ENCODE results near the gene NMNAT2. TPM values are rescaled to one million over a fixed set of nuclear protein-coding genes. Genes with fewer than 3 reads are reported as not detected.

Gene NMNAT2
- total RNA-seq, 2 donors from 2014 or later = 1.0 to 1.3 TPM

DNA sequence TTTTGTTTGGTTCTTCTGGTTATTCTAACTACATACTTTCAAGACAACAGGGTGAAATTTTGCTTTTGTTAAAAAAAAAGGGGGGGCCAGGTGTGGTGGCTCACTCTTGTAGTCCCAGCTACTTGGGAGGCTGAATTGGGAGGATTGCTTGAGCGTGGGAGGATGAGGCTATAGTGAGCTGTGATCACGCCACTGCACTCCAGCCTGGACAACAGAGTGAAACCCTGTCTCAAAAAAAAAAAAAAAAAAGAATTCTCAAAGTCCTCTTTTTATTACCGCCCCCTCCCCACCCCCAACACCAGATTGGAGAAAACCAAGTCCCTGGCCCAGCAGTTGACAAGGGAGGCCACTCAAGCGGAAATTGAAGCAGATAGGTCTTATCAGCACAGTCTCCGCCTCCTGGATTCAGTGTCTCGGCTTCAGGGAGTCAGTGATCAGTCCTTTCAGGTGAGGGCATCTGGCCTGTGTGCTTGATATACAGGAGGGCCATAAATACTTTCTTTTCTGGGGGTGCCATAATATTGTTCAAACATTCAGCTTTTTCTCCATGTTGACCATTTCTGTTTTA is 181.9 kb downstream of the NMNAT2 start:
- H3K4me3 ChIP-seq = no peak overlapping the region
- 78 to 87% methylated on average over 6 of the region's 6 CpGs for WGBS, 2 donors
- ATAC-seq = no peak
- no peak for DNase-seq
- no peaks in the 10 kb centered on the region for H3K27me3 ChIP-seq
- TF ChIP-seq, protein P1, sequence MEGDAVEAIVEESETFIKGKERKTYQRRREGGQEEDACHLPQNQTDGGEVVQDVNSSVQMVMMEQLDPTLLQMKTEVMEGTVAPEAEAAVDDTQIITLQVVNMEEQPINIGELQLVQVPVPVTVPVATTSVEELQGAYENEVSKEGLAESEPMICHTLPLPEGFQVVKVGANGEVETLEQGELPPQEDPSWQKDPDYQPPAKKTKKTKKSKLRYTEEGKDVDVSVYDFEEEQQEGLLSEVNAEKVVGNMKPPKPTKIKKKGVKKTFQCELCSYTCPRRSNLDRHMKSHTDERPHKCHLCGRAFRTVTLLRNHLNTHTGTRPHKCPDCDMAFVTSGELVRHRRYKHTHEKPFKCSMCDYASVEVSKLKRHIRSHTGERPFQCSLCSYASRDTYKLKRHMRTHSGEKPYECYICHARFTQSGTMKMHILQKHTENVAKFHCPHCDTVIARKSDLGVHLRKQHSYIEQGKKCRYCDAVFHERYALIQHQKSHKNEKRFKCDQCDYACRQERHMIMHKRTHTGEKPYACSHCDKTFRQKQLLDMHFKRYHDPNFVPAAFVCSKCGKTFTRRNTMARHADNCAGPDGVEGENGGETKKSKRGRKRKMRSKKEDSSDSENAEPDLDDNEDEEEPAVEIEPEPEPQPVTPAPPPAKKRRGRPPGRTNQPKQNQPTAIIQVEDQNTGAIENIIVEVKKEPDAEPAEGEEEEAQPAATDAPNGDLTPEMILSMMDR (IDR thresholded peaks at IDR 0.05) = no peak
- no peak for TF ChIP-seq POLR2A (IDR thresholded peaks at IDR 0.05)
- H3K36me3 ChIP-seq (replicated peaks in 1 of 2; ENCODE audit: insufficient read depth in 1 of 2, low read depth in 2 of 2) = no peaks in the 10 kb centered on the region
- no peaks in the 10 kb centered on the region for H3K4me1 ChIP-seq
- intact Hi-C loops (cut with DNase I) = loop anchor here (10.0 kb wide), 1 partner anchor 281 kb away; the partner anchor contains the start of gene SHCBP1L
- no peak overlapping the region for H3K27ac ChIP-seq
- no peaks in the 10 kb centered on the region for H3K9me3 ChIP-seq

DNA sequence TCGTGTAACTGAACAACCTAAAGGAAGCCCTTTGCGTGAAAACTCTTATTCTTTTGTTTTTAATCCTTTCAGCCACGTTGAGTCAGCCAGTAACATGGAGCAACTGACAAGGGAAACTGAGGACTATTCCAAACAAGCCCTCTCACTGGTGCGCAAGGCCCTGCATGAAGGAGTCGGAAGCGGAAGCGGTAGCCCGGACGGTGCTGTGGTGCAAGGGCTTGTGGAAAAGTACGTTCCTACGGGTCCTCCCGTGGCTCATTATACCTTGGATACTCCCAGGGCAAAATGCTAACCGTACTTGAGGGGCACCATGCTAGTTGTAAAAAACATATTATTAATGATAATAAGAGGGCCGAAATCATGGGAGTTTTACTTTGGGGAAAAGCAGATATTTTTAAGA is 182.7 kb downstream of the NMNAT2 start:
- TF ChIP-seq, protein P1 (IDR thresholded peaks at IDR 0.05) = no peak
- no peak for TF ChIP-seq POLR2A (IDR thresholded peaks at IDR 0.05)
- intact Hi-C loops (cut with DNase I) = loop anchor here (10.0 kb wide), 1 partner anchor 281 kb away; the partner anchor contains the start of gene SHCBP1L
- DNase-seq (no peak), ATAC-seq (no peak)
- WGBS, 2 donors = 79% methylated on average over 14 of the region's 14 CpGs
- Histone ChIP-seq H3K27ac (peak overlapping the region in 2 of 4 donors; percentile 19 to 61), H3K36me3 (replicated peaks in 1 of 2; ENCODE audit: insufficient read depth in 1 of 2, low read depth in 2 of 2) (no peaks in the 10 kb centered on the region), H3K4me3 (no peak overlapping the region), H3K9me3 (no peaks in the 10 kb centered on the region), H3K27me3 (no peaks in the 10 kb centered on the region), H3K4me1 (no peaks in the 10 kb centered on the region)

DNA sequence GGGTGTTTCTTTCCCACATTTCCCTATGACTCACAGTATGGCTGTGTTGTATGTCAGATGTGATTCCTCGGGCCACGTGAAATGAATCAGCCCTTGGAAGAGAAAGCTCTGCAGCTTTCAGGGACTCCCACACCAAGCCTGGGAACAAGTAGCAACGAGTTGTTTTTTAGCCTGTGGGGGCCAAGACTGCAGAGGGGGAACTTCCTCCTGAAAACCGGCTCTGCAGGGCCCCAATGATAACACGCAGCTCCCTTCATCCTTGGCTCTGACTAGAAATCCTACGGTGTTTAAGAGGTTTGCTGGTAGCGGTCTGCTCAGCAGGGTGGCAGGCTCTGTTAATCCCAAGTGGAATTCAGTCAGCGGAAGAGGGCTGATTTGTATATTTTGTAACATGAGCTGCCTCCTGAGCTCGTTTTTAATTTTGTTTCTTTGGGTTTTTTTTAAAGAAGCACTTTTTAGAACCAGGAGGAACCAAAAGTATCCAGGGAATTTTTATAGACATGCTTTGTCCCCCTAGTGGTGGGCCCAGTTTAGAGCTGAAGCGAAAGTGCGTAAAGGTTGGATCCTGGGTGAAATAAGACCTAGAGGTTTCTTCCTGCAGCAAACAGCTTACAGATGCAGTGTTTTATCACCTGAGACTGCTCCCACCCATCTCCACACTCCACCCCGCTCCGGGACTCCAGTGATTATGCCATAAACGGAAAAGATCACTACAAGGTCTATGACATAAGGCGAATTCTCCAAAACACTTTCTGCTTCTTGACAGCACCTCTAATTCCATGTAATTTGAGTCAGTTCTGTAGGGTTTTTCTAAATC is 183.3 kb downstream of the NMNAT2 start:
- DNase-seq (peak; percentile 32 to 61 (median 54)), ATAC-seq (peak; percentile 74)
- no peaks in the 10 kb centered on the region for H3K36me3 ChIP-seq (replicated peaks in 1 of 2; ENCODE audit: insufficient read depth in 1 of 2, low read depth in 2 of 2)
- intact Hi-C loops (cut with DNase I) = loop anchor here (10.0 kb wide), 1 partner anchor 280 kb away; the partner anchor contains the start of gene SHCBP1L
- no peak overlapping the region for H3K4me3 ChIP-seq
- TF ChIP-seq POLR2A (IDR thresholded peaks at IDR 0.05) = no peak
- TF ChIP-seq, protein P1 (IDR thresholded peaks at IDR 0.05) = peak; percentile 40 to 57 (median 56)
- H3K27ac ChIP-seq = peak overlapping the region in 3 of 4 donors; percentile 15 to 61 (median 19)
- 25 to 36% methylated on average over 13 to 15 of the region's 15 CpGs for WGBS, 2 donors
- H3K9me3 ChIP-seq = no peaks in the 10 kb centered on the region
- H3K4me1 ChIP-seq = no peaks in the 10 kb centered on the region
- H3K27me3 ChIP-seq = no peaks in the 10 kb centered on the region

DNA sequence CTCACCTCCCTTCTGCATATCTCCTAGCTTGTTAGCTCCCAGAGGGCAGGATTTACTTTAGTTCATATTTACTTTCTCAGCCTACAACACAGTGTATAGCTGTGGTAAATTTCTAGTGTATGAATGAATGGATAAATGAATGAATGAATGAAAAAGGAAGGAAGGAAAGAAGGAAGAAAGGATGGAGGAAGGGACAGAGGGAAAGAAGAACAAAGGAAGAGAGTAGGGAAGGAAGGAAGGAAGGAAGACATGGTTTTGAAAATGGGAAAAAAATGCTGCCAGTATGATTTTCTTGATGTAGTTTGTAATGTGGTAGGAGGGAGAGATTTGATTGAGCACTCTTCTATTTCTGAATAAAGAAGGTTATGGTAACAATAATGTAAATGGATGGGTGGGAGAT is 185.1 kb downstream of the NMNAT2 start:
- no peak overlapping the region for H3K4me3 ChIP-seq
- DNase-seq = no peak
- H3K4me1 ChIP-seq = no peaks in the 10 kb centered on the region
- intact Hi-C loops (cut with DNase I) = loop anchor here (10.0 kb wide), 1 partner anchor 278 kb away; the partner anchor contains the start of gene SHCBP1L
- ATAC-seq = no peak
- no peak overlapping the region for H3K27ac ChIP-seq
- TF ChIP-seq POLR2A (IDR thresholded peaks at IDR 0.05) = no peak
- TF ChIP-seq, protein P1 (IDR thresholded peaks at IDR 0.05) = no peak
- no peaks in the 10 kb centered on the region for H3K27me3 ChIP-seq
- H3K36me3 ChIP-seq (replicated peaks in 1 of 2; ENCODE audit: insufficient read depth in 1 of 2, low read depth in 2 of 2) = no peaks in the 10 kb centered on the region
- no peaks in the 10 kb centered on the region for H3K9me3 ChIP-seq

Data from body of pancreas (tissue), 4 donors.